ENCODE results near the gene OR13H1. TPM values are rescaled to one million over a fixed set of nuclear protein-coding genes. Genes with fewer than 3 reads are reported as not detected.
"Not testable (repeated sequence)": the region's sequence is repeated elsewhere in the genome, so short reads cannot be mapped to it uniquely, and the experiment has no call there.

OR13H1 gene, protein sequence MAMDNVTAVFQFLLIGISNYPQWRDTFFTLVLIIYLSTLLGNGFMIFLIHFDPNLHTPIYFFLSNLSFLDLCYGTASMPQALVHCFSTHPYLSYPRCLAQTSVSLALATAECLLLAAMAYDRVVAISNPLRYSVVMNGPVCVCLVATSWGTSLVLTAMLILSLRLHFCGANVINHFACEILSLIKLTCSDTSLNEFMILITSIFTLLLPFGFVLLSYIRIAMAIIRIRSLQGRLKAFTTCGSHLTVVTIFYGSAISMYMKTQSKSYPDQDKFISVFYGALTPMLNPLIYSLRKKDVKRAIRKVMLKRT
- not detected for total RNA-seq
- not detected for polyA plus RNA-seq (ENCODE audit: insufficient read depth, low read depth, low replicate concordance)
- long read RNA-seq, donor 1: 0 reads
- long read RNA-seq, donor 2: 0 reads

DNA sequence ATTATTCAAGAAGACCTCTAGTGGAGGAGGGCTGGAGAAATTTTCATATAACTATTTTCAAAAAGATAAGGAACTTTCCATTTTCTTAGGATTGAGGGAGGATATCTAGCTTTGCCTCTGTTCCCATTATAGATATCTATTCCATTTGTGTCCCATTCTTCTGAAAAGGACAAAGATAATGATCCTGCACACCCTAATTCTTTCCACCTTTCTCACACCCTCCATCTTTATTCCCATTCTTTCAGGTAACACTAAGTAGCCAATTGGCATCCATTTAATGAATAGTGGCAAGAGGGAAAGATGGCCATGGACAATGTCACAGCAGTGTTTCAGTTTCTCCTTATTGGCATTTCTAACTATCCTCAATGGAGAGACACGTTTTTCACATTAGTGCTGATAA lies at the start of gene OR13H1:
Gene OR13H1, plus strand, starts transcription at position 301 of the 400 bp plus-strand sequence. Its CDS starts 0 bp downstream, at position 301.
- 42 to 69% methylated on average over 1 of the region's 1 CpG for WGBS, 2 donors
- H3K9me3 ChIP-seq: no peaks in the 10 kb centered on the region
- intact Hi-C loops (cut with DNase I; ENCODE audit: low total_unique reads): no loop called here
- no peak within 1 kb of the TSS for H3K4me3 ChIP-seq
- DNase-seq: no peak
- TF ChIP-seq, protein P1, sequence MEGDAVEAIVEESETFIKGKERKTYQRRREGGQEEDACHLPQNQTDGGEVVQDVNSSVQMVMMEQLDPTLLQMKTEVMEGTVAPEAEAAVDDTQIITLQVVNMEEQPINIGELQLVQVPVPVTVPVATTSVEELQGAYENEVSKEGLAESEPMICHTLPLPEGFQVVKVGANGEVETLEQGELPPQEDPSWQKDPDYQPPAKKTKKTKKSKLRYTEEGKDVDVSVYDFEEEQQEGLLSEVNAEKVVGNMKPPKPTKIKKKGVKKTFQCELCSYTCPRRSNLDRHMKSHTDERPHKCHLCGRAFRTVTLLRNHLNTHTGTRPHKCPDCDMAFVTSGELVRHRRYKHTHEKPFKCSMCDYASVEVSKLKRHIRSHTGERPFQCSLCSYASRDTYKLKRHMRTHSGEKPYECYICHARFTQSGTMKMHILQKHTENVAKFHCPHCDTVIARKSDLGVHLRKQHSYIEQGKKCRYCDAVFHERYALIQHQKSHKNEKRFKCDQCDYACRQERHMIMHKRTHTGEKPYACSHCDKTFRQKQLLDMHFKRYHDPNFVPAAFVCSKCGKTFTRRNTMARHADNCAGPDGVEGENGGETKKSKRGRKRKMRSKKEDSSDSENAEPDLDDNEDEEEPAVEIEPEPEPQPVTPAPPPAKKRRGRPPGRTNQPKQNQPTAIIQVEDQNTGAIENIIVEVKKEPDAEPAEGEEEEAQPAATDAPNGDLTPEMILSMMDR (IDR thresholded peaks at IDR 0.05): no peak
- TF ChIP-seq POLR2A (IDR thresholded peaks at IDR 0.05): no peak
- no peaks in the 10 kb centered on the region for H3K27me3 ChIP-seq
- H3K27ac ChIP-seq: no peak within 1 kb of the TSS
- H3K4me1 ChIP-seq: no peaks in the 10 kb centered on the region
- H3K36me3 ChIP-seq (ENCODE audit: low read depth, missing control alignments): no peaks in the 10 kb centered on the region

DNA sequence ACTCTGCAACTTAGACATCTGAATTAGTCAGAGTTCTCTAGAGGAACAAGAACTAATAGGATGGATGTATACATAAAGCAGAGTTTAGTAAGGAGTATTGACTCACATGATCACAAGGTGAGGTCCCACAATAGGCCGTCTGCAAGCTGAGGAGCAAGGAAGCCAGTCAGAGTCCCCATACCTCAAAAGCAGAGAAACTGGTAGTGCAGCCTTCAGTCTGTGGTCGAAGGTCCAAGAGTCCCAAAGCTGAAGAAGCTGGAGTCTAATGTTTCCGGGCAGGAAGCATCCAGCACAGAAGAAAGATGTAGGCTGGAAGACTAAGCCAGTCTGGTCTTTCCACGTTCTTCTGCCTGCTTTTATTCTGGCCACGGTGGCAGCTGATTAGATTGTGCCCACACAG lies 42.3 kb upstream of the OR13H1 start:
- H3K9me3 ChIP-seq; intact Hi-C loops (cut with DNase I; ENCODE audit: low total_unique reads); H3K27ac ChIP-seq; H3K4me3 ChIP-seq; DNase-seq; H3K36me3 ChIP-seq (ENCODE audit: low read depth, missing control alignments); H3K4me1 ChIP-seq; H3K27me3 ChIP-seq: not testable (repeated sequence)
- 78 to 94% methylated on average over 3 to 5 of the region's 5 CpGs for WGBS, 2 donors

DNA sequence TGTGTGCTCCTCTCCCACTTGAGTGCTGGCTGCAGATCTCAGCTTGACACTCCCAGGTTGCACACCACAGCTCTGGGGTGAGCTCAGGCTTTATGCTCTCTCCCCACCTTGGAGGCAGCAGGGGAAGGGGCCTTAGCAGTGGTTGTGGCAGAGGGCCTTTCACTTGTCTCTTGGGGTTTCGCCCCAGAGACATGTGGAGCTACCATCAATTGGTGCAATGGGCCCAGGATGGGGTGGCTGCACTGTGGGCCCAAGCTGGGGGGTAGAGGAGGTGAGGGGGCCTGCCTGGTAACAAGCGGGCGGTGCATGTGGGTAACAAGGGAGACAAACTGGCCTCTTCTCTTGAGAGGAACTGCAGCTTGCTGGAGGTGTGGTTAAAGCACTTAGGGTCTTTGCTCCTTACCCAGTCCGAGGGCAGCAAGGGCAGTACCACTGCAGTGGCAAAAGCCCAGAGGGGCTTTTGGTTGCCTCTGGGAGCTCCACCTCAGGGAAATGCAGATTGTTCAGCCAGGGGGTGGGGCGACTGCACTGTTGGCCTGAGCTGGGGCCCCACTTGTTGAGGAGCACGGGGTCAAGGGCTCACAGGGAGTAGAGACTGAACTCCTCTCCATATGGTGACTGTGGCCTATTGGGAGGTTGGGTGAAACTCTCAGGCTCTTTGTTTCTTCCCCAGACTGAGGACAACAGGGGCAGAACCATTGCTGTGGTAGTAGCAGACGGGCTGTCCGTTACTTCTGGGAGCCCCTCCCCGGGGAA lies 30.5 kb upstream of the OR13H1 start:
- Histone ChIP-seq H3K27me3 (no peaks in the 10 kb centered on the region), H3K4me1 (no peaks in the 10 kb centered on the region), H3K36me3 (ENCODE audit: low read depth, missing control alignments) (no peaks in the 10 kb centered on the region), H3K27ac (no peak overlapping the region), H3K4me3 (no peak overlapping the region), H3K9me3 (no peaks in the 10 kb centered on the region)
- WGBS, 2 donors: 81 to 100% methylated on average over 2 to 6 of the region's 9 CpGs
- TF ChIP-seq POLR2A (IDR thresholded peaks at IDR 0.05): no peak
- TF ChIP-seq, protein P1 (IDR thresholded peaks at IDR 0.05): no peak
- intact Hi-C loops (cut with DNase I; ENCODE audit: low total_unique reads): no loop called here
- no peak for DNase-seq

DNA sequence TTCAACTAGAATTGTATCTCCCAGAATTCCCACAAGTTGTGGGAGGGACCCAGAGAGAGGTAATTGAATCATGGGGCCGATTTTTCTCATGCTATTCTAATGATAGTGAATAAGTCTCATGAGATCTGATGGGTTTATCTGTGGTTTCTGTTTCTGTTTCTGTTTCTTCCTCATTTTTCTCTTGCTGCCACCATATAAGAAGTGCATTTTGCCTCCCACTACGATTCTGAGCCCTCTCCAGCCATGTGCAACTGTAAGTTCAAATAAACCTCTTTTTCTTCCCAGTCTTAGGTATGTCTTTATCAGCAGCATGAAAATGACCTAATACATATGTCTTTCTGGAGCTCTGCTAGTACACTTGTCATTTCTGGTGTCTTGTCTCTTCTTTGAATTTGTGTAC lies 22.1 kb upstream of the OR13H1 start:
- Histone ChIP-seq H3K4me3 (no peak overlapping the region), H3K36me3 (ENCODE audit: low read depth, missing control alignments) (no peaks in the 10 kb centered on the region), H3K27me3 (no peaks in the 10 kb centered on the region), H3K4me1 (no peaks in the 10 kb centered on the region), H3K27ac (no peak overlapping the region), H3K9me3 (no peaks in the 10 kb centered on the region)
- TF ChIP-seq, protein P1 (IDR thresholded peaks at IDR 0.05): no peak
- TF ChIP-seq POLR2A (IDR thresholded peaks at IDR 0.05): no peak
- DNase-seq: no peak
- intact Hi-C loops (cut with DNase I; ENCODE audit: low total_unique reads): no loop called here
- WGBS, 2 donors: 78 to 84% methylated on average over 2 of the region's 2 CpGs

DNA sequence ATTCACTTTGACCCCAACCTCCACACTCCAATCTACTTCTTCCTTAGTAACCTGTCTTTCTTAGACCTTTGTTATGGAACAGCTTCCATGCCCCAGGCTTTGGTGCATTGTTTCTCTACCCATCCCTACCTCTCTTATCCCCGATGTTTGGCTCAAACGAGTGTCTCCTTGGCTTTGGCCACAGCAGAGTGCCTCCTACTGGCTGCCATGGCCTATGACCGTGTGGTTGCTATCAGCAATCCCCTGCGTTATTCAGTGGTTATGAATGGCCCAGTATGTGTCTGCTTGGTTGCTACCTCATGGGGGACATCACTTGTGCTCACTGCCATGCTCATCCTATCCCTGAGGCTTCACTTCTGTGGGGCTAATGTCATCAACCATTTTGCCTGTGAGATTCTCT lies 344 bp downstream of the OR13H1 start:
- Histone ChIP-seq H3K9me3 (no peaks in the 10 kb centered on the region), H3K4me1 (no peaks in the 10 kb centered on the region), H3K4me3 (no peak overlapping the region), H3K36me3 (ENCODE audit: low read depth, missing control alignments) (no peaks in the 10 kb centered on the region), H3K27me3 (no peaks in the 10 kb centered on the region), H3K27ac (no peak overlapping the region)
- 78 to 89% methylated on average over 3 of the region's 4 CpGs for WGBS, 2 donors
- no peak for DNase-seq
- no peak for TF ChIP-seq POLR2A (IDR thresholded peaks at IDR 0.05)
- TF ChIP-seq, protein P1 (IDR thresholded peaks at IDR 0.05): no peak
- intact Hi-C loops (cut with DNase I; ENCODE audit: low total_unique reads): no loop called here

Data from testis (tissue), 5 donors.